K562 (cell line): ENCODE data around the gene NUP153. TPM values are rescaled to one million over a fixed set of nuclear protein-coding genes. Genes with fewer than 3 reads are reported as not detected.

Source experiments
- CBFA2T3 ChIP-seq: fragments of 450-650 bp; IDR thresholded peaks from 2 replicates; pipeline ENCODE4 v1.6.1; 2017
- CHD1 ChIP-seq: fragments of 200-600 bp; sonication (generic); IDR thresholded peaks from one replicate; pipeline ENCODE4 v1.6.1; 2012; ENCODE audit warnings: mild to moderate bottlenecking, moderate library complexity, low read length, inconsistent platforms
- CREB3 ChIP-seq: fragments of 450-650 bp; conservative IDR thresholded peaks from 2 replicates; pipeline ENCODE4 v1.6.1; 2016; ENCODE audit warnings: missing genetic modification characterization, low read depth, mild to moderate bottlenecking, missing compliant biosample characterization, moderate library complexity
- CREBBP ChIP-seq: IDR thresholded peaks from one replicate; pipeline ENCODE4 v1.6.1; 2012; ENCODE audit warnings: low read depth, mild to moderate bottlenecking, control low read depth, inconsistent platforms, low read length
- DIDO1 ChIP-seq: fragments of 450-650 bp; IDR thresholded peaks from 2 replicates; pipeline ENCODE4 v1.6.1; 2016; ENCODE audit warnings: low read depth, missing biosample characterization, missing genetic modification characterization
- FOS ChIP-seq: IDR thresholded peaks from 3 replicates; pipeline ENCODE4 v1.6.1; 2011; ENCODE audit not compliant: insufficient read length; ENCODE audit errors: extremely low read depth
- FUS ChIP-seq: fragments of 200-400 bp; formaldehyde crosslinking; optimal IDR thresholded peaks from 2 replicates; pipeline ENCODE3; 2017; ENCODE audit warnings: low read depth, low read length
- HDAC8 ChIP-seq: fragments of 450-650 bp; IDR thresholded peaks from 2 replicates; pipeline ENCODE4 v1.6.1; 2016; ENCODE audit warnings: mild to moderate bottlenecking, missing genetic modification characterization, moderate library complexity, missing compliant biosample characterization
- IFI16 ChIP-seq: fragments of 250-450 bp; sonication (Bioruptor Pico); IDR thresholded peaks from 2 replicates; pipeline ENCODE4 v2.1.2; 2022; ENCODE audit warnings: mild to moderate bottlenecking, inconsistent platforms
- MAFK ChIP-seq: IDR thresholded peaks from 2 replicates; pipeline ENCODE4 v1.6.1; 2011; ENCODE audit warnings: low read length, improper control_type of control experiment
- MAZ ChIP-seq, 2 experiments: fragments of 450-650 bp in 1 of 2; sonication (generic) in 1 of 2; formaldehyde crosslinking; IDR thresholded peaks in 1 of 2; conservative IDR thresholded peaks in 1 of 2; 2 replicates each; pipeline versions ENCODE4 v1.4.0 to v1.5.0; 2020; ENCODE audit warnings: mild to moderate bottlenecking in 1 of 2, missing genetic modification reagents in 1 of 2
- PBX2 ChIP-seq, 2 experiments: IDR thresholded peaks in 1 of 2; conservative IDR thresholded peaks in 1 of 2; 2 replicates each; pipeline ENCODE4 v1.6.1; 2016; ENCODE audit warnings: low read depth in 2 of 2, mild to moderate bottlenecking in 1 of 2, missing compliant biosample characterization in 1 of 2, missing genetic modification characterization in 1 of 2, moderate library complexity in 1 of 2
- PHF20 ChIP-seq: fragments of 450-650 bp; IDR thresholded peaks from 2 replicates; pipeline ENCODE4 v1.6.1; 2018; ENCODE audit not compliant: partially characterized antibody
- PHF8 ChIP-seq: fragments of 200-600 bp; sonication (generic); IDR thresholded peaks from 2 replicates; pipeline ENCODE4 v1.6.1; 2012; ENCODE audit warnings: mixed run types, mild to moderate bottlenecking, inconsistent platforms, low read length, moderate library complexity, borderline replicate concordance
- PML ChIP-seq: IDR thresholded peaks from 2 replicates; pipeline ENCODE4 v1.6.1; 2012; ENCODE audit warnings: low read length, inconsistent platforms
- RBM34 ChIP-seq: fragments of 200-400 bp; formaldehyde crosslinking; IDR thresholded peaks from 2 replicates; pipeline ENCODE4 v1.6.1; 2018; ENCODE audit warnings: low read length, borderline replicate concordance; ENCODE audit not compliant: insufficient read depth
- SAP30 ChIP-seq: fragments of 200-600 bp; sonication (generic); IDR thresholded peaks from 2 replicates; pipeline ENCODE4 v1.6.1; 2012; ENCODE audit warnings: borderline replicate concordance, low read depth, mild to moderate bottlenecking, moderate library complexity, low read length, control low read depth, inconsistent platforms; ENCODE audit not compliant: insufficient read depth, poor library complexity, severe bottlenecking
- SMARCE1 ChIP-seq: fragments of 450-650 bp; IDR thresholded peaks from 2 replicates; pipeline ENCODE4 v1.7.1; 2016; ENCODE audit warnings: mild to moderate bottlenecking
- SNRNP70 ChIP-seq: fragments of 200-400 bp; formaldehyde crosslinking; optimal IDR thresholded peaks from 2 replicates; pipeline ENCODE3; 2017; ENCODE audit warnings: low read depth, low read length
- TEAD1 ChIP-seq, 2 experiments: fragments of 450-650 bp in 1 of 2; sonication (generic) in 1 of 2; formaldehyde crosslinking; IDR thresholded peaks; 2 replicates each; pipeline versions ENCODE4 v1.4.0 to v1.8.0; 2020 to 2022; ENCODE audit warnings: mild to moderate bottlenecking in 2 of 2, missing genetic modification reagents in 1 of 2
- TEAD4 ChIP-seq, 2 experiments: sonication (generic) in 1 of 2; formaldehyde crosslinking in 1 of 2; IDR thresholded peaks; 2 replicates each; pipeline versions ENCODE4 v1.6.1 to v1.8.0; 2012 to 2022; ENCODE audit warnings: borderline replicate concordance in 1 of 2, inconsistent platforms in 1 of 2, low read length in 1 of 2, mild to moderate bottlenecking in 1 of 2, missing genetic modification reagents in 1 of 2
- USF2 ChIP-seq: sonication (generic); formaldehyde crosslinking; IDR thresholded peaks from 2 replicates; pipeline ENCODE4 v1.5.0; 2020; ENCODE audit warnings: missing genetic modification reagents
- ZSCAN32 ChIP-seq: fragments of 450-650 bp; formaldehyde crosslinking; IDR thresholded peaks from 2 replicates; pipeline ENCODE4 v1.4.0; 2020; ENCODE audit warnings: mild to moderate bottlenecking, moderate library complexity
- polyA plus RNA-seq, 8 experiments: library from polyadenylated mRNA; depleted of rRNA in 4 of 8; stranded (reverse) in 5 of 8; unstranded in 3 of 8; fragments of >200 nt; fragmentation: Nextera tagmentation in 2 of 8; fragmentation: Illumina TruSeq in 1 of 8; extraction: Ambion mirVana in 2 of 8; extraction: Trizol in 1 of 8; gene quantifications; 2 replicates each; pipeline versions ENCODE4 v1.2.1 to v1.2.3, GENCODE V29; 2011 to 2014; ENCODE audit warnings: inconsistent platforms in 1 of 8, missing spikeins in 1 of 8
- total RNA-seq, 7 experiments: library from RNA; depleted of rRNA in 6 of 7; stranded (reverse); fragments of >200 nt in 6 of 7; fragmentation: Illumina TruSeq in 2 of 7; extraction: Trizol in 2 of 7; gene quantifications; 2 replicates each; pipeline versions ENCODE4 v1.2.1 to v1.2.3, GENCODE V29; 2011 to 2021; ENCODE audit warnings: low replicate concordance in 1 of 7

Gene NUP153
- total and polyA plus RNA-seq, 9 of the 15 experiments (the other 6 are each of a cell fraction or from before 2014, with no cell fraction given) = 21.9 to 110 (median 84.8) TPM

GRCh38 chr6:17600527-17601385 is 106.0 kb downstream of the NUP153 start (continued):
- TF ChIP-seq HDAC8 (tag) (peak; percentile 58; the same call in 1 of the 2 replicates), CHD1 (peak; percentile 90), RBM34 (no peak), SMARCE1 (0 out of 2 replicates have a peak, but pooled peaks have one; percentile 46), MAZ (CRISPR knock-in tag; conservative IDR thresholded peaks at IDR 0.05 in 1 of 2, IDR thresholded peaks at IDR 0.05 in 1 of 2) (peak in 1 of 2 experiments; percentile 56; a peak in 2 of 4 replicates), CREB3 (tag) (no peak), TEAD4 (IDR thresholded peaks at IDR 0.05; ENCODE audit: low read length) (no peak), TEAD4 (CRISPR knock-in tag; IDR thresholded peaks at IDR 0.05; ENCODE audit: borderline replicate concordance) (no peak), PBX2 (CRISPR knock-in tag; IDR thresholded peaks at IDR 0.05; ENCODE audit: low read depth) (no peak), PBX2 (tag; conservative IDR thresholded peaks at IDR 0.05; ENCODE audit: low read depth) (no peak), DIDO1 (no peak), PML (no peak), IFI16 (CRISPR knock-in tag) (no peak), FUS (peak; percentile 83), CREBBP (no peak), PHF8 (peak; percentile 32; the same call in 1 of the 2 replicates), USF2 (CRISPR knock-in tag) (no peak), SNRNP70 (no peak), MAFK (no peak), PHF20 (no peak), TEAD1 (CRISPR knock-in tag; IDR thresholded peaks at IDR 0.05) (0 out of 4 replicates have a peak, but pooled peaks of 1 of the 2 experiments have one; percentile 38), SAP30 (peak; percentile 63), CBFA2T3 (no peak), ZSCAN32 (CRISPR knock-in tag) (no peak), FOS (no peak)
